K562 (cell line): Measurements from ENCODE around the gene BANP.

Experiments
- ATF3 ChIP-seq, 2 experiments: fragments of 450-650 bp in 1 of 2; sonication (generic) in 1 of 2; formaldehyde crosslinking in 1 of 2; IDR thresholded peaks in 1 of 2; conservative IDR thresholded peaks in 1 of 2; 2 replicates each; pipeline versions ENCODE4 v1.6.1 to v1.8.1; 2016 to 2023; ENCODE audit warnings: mild to moderate bottlenecking in 2 of 2, moderate library complexity in 2 of 2, inconsistent platforms in 1 of 2, missing genetic modification reagents in 1 of 2
- ATF6 ChIP-seq: sonication (generic); formaldehyde crosslinking; IDR thresholded peaks from 2 replicates; pipeline ENCODE4 v1.4.0; 2020; ENCODE audit warnings: mild to moderate bottlenecking, missing genetic modification reagents
- ATF7 ChIP-seq: fragments of 450-650 bp; IDR thresholded peaks from 2 replicates; pipeline ENCODE4 v1.7.1; 2014; ENCODE audit warnings: mild to moderate bottlenecking, moderate library complexity
- ESRRB ChIP-seq: fragments of 250-450 bp; sonication (Bioruptor Pico); IDR thresholded peaks from 2 replicates; pipeline ENCODE4 v1.5.0; 2020; ENCODE audit warnings: mild to moderate bottlenecking, moderate library complexity, borderline replicate concordance
- HMG20B ChIP-seq: fragments of 250-450 bp; sonication (Bioruptor Pico); IDR thresholded peaks from 2 replicates; pipeline ENCODE4 v1.5.0; 2021; ENCODE audit warnings: mild to moderate bottlenecking
- HSF4 ChIP-seq: fragments of 250-450 bp; sonication (Bioruptor Pico); IDR thresholded peaks from 2 replicates; pipeline ENCODE4 v2.1.2; 2022; ENCODE audit warnings: mild to moderate bottlenecking, moderate library complexity, borderline replicate concordance
- TF ChIP-seq, protein P1 (sequence below), 3 experiments: IDR thresholded peaks in 2 of 3; conservative IDR thresholded peaks in 1 of 3; 2 replicates each; pipeline ENCODE4 v1.5.1; 2011 to 2012; ENCODE audit warnings: low read length in 3 of 3, mild to moderate bottlenecking in 3 of 3, control low read depth in 2 of 3, improper control_type of control experiment in 1 of 3, inconsistent platforms in 1 of 3, low read depth in 1 of 3, mixed read lengths in 1 of 3, moderate library complexity in 1 of 3; ENCODE audit not compliant: insufficient read depth in 2 of 3
- TF ChIP-seq, protein P2 (sequence below): IDR thresholded peaks from 3 replicates; pipeline ENCODE4 v1.6.1; 2011; ENCODE audit warnings: borderline replicate concordance, mild to moderate bottlenecking, moderate library complexity; ENCODE audit not compliant: insufficient read length; ENCODE audit errors: extremely low read depth

DNA sequence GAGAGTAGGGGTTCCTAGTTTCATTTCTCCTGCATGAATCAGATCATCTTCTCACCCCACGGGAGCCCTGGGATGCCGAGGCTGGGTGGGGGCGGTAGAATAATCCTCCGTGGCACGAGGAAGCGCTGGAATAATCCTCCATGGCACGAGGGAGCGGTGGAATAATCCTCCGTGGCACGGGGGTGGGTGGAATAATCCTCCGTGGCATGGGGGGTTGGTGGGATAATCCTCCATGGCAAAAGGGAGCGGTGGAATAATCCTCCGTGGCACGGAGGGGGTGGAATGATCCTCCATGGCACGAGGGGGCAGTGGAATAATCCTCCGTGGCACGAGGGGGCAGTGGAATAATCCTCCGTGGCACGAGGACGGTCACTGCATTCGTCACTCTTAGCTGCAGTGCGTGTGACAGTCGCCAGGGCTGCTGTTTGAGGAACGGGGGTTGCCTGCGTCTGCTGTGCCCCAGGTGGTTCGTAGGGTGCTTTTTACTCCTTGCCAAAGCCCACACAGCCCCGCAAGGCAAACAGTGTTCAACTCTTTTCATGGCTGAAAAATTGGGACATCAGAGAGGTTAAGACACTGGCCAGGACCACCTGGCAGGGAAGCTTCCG, 152.5 kb downstream of the BANP start:
- TF ChIP-seq ATF3 (IDR thresholded peaks at IDR 0.05) (no peak), ATF3 (CRISPR knock-in tag; conservative IDR thresholded peaks at IDR 0.05) (no peak), HSF4 (no peak), ESRRB (CRISPR knock-in tag) (no peak), ATF7 (no peak), HMG20B (no peak), ATF6 (CRISPR knock-in tag) (no peak)
- TF ChIP-seq, protein P1, sequence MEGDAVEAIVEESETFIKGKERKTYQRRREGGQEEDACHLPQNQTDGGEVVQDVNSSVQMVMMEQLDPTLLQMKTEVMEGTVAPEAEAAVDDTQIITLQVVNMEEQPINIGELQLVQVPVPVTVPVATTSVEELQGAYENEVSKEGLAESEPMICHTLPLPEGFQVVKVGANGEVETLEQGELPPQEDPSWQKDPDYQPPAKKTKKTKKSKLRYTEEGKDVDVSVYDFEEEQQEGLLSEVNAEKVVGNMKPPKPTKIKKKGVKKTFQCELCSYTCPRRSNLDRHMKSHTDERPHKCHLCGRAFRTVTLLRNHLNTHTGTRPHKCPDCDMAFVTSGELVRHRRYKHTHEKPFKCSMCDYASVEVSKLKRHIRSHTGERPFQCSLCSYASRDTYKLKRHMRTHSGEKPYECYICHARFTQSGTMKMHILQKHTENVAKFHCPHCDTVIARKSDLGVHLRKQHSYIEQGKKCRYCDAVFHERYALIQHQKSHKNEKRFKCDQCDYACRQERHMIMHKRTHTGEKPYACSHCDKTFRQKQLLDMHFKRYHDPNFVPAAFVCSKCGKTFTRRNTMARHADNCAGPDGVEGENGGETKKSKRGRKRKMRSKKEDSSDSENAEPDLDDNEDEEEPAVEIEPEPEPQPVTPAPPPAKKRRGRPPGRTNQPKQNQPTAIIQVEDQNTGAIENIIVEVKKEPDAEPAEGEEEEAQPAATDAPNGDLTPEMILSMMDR (IDR thresholded peaks at IDR 0.05 in 2 of 3, conservative IDR thresholded peaks at IDR 0.05 in 1 of 3; ENCODE audit: insufficient read depth in 2 of 3, low read depth in 1 of 3, low read length in 3 of 3), result no peak
- TF ChIP-seq, protein P2, sequence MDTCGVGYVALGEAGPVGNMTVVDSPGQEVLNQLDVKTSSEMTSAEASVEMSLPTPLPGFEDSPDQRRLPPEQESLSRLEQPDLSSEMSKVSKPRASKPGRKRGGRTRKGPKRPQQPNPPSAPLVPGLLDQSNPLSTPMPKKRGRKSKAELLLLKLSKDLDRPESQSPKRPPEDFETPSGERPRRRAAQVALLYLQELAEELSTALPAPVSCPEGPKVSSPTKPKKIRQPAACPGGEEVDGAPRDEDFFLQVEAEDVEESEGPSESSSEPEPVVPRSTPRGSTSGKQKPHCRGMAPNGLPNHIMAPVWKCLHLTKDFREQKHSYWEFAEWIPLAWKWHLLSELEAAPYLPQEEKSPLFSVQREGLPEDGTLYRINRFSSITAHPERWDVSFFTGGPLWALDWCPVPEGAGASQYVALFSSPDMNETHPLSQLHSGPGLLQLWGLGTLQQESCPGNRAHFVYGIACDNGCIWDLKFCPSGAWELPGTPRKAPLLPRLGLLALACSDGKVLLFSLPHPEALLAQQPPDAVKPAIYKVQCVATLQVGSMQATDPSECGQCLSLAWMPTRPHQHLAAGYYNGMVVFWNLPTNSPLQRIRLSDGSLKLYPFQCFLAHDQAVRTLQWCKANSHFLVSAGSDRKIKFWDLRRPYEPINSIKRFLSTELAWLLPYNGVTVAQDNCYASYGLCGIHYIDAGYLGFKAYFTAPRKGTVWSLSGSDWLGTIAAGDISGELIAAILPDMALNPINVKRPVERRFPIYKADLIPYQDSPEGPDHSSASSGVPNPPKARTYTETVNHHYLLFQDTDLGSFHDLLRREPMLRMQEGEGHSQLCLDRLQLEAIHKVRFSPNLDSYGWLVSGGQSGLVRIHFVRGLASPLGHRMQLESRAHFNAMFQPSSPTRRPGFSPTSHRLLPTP, result no peak
